ENCODE data around the gene HMBS.

HMBS gene

GRCh38 chr11:119067371-119068222, 17.1 kb upstream of the HMBS start, which contains the start of gene VPS11:
VPS11 (plus strand) TSS chr11:119067818; CDS start chr11:119067824, 6 bp downstream.
- in situ Hi-C loops (cut with HindIII; ENCODE audit: low sequenced_read_pairs): no loop called here
- peak within 1 kb of the TSS; percentile 99 for H3K4me3 ChIP-seq (ENCODE audit: low read depth, low read length)

GRCh38 chr11:119077839-119078238, 6.8 kb upstream of the HMBS start:
- in situ Hi-C loops (cut with HindIII; ENCODE audit: low sequenced_read_pairs): no loop called here
- no peak for TF ChIP-seq CTCF (IDR thresholded peaks at IDR 0.05; ENCODE audit: low read depth, low read length)
- DNase-seq (ENCODE audit: low read depth, low spot score): no peak
- H3K4me3 ChIP-seq (ENCODE audit: low read depth, low read length): no peak overlapping the region

More at GRCh38 chr11:119067371-119068222, 17.1 kb upstream of the HMBS start, which contains the start of gene VPS11:
- no peak for TF ChIP-seq CTCF (IDR thresholded peaks at IDR 0.05; ENCODE audit: low read depth, low read length)
- DNase-seq (ENCODE audit: low read depth, low spot score): peak; percentile 96

- TF ChIP-seq CTCF (IDR thresholded peaks at IDR 0.05; ENCODE audit: low read depth, low read length): no peak
- in situ Hi-C loops (cut with HindIII; ENCODE audit: low sequenced_read_pairs): no loop called here
- no peak for DNase-seq (ENCODE audit: low read depth, low spot score)
- no peak overlapping the region for H3K4me3 ChIP-seq (ENCODE audit: low read depth, low read length)
These were observed 5.8 kb upstream of the HMBS start for GRCh38 chr11:119078675-119079420.

GRCh38 chr11:119081682-119082260, 2.9 kb upstream of the HMBS start:
- TF ChIP-seq CTCF (IDR thresholded peaks at IDR 0.05; ENCODE audit: low read depth, low read length): no peak
- DNase-seq (ENCODE audit: low read depth, low spot score): no peak
- no peak overlapping the region for H3K4me3 ChIP-seq (ENCODE audit: low read depth, low read length)
- in situ Hi-C loops (cut with HindIII; ENCODE audit: low sequenced_read_pairs): no loop called here

GRCh38 chr11:119085437-119085847, 761 bp downstream of the HMBS start:
- in situ Hi-C loops (cut with HindIII; ENCODE audit: low sequenced_read_pairs): no loop called here
- DNase-seq (ENCODE audit: low read depth, low spot score): no peak
- peak overlapping the region; percentile 91 for H3K4me3 ChIP-seq (ENCODE audit: low read depth, low read length)
- no peak for TF ChIP-seq CTCF (IDR thresholded peaks at IDR 0.05; ENCODE audit: low read depth, low read length)

GRCh38 chr11:119087123-119087522, 2.4 kb downstream of the HMBS start:
- no peak for TF ChIP-seq CTCF (IDR thresholded peaks at IDR 0.05; ENCODE audit: low read depth, low read length)
- in situ Hi-C loops (cut with HindIII; ENCODE audit: low sequenced_read_pairs): no loop called here
- DNase-seq (ENCODE audit: low read depth, low spot score): no peak
- H3K4me3 ChIP-seq (ENCODE audit: low read depth, low read length): no peak overlapping the region

All from astrocyte of the spinal cord (primary cell).